Ecto neural progenitor cell (in vitro differentiated cells): ENCODE measurements around the gene UBE2D3.
A peak's percentile ranks its signal among the peaks of the same experiment; 100 is the strongest.
"Not testable (repeated sequence)": the region's sequence is repeated elsewhere in the genome, so short reads cannot be mapped to it uniquely, and the experiment has no call there.

Source experiments
- DNase-seq: peaks from one replicate; pipeline ENCODE4 v3.0.0-alpha.2; 2018; ENCODE audit warnings: low spot score

The UBE2D3 gene

GRCh38 chr4:102826890-102827673 lies at the start of gene UBE2D3:
Gene UBE2D3 (minus strand): TSS chr4:102827551. CDS start chr4:102826508, 1,043 bp downstream.
- peak; percentile 97 for DNase-seq

- DNase-seq = no peak
Observed at GRCh38 chr4:102871772-102872171, 44.4 kb upstream of the UBE2D3 start.

GRCh38 chr4:102869569-102870197 lies 42.3 kb upstream of the UBE2D3 start:
- DNase-seq = no peak

- DNase-seq = peak; percentile 95
Observed at GRCh38 chr4:102868781-102869568, 41.6 kb upstream of the UBE2D3 start, which contains the start of gene CISD2. Gene CISD2 (plus strand): TSS chr4:102868992. CDS start chr4:102869085, 93 bp downstream.

GRCh38 chr4:102868153-102868780 lies 40.9 kb upstream of the UBE2D3 start:
- DNase-seq = no peak

- DNase-seq = no peak
Observed at GRCh38 chr4:102867278-102868152, 40.2 kb upstream of the UBE2D3 start.

- DNase-seq = not testable (repeated sequence)
Observed at GRCh38 chr4:102865327-102865726, 38.0 kb upstream of the UBE2D3 start.

GRCh38 chr4:102862747-102863146 lies 35.4 kb upstream of the UBE2D3 start:
- DNase-seq = no peak

GRCh38 chr4:102862016-102862415 lies 34.7 kb upstream of the UBE2D3 start:
- no peak for DNase-seq

- DNase-seq = no peak
Observed at GRCh38 chr4:102860611-102861324, 33.4 kb upstream of the UBE2D3 start.

GRCh38 chr4:102858828-102859464 lies 31.6 kb upstream of the UBE2D3 start:
- DNase-seq = no peak

- DNase-seq = no peak
Observed at GRCh38 chr4:102850370-102850769, 23.0 kb upstream of the UBE2D3 start.

- DNase-seq = no peak
Observed at GRCh38 chr4:102849579-102850104, 22.3 kb upstream of the UBE2D3 start.

- no peak for DNase-seq
Observed at GRCh38 chr4:102847687-102848086, 20.3 kb upstream of the UBE2D3 start.

- no peak for DNase-seq
Observed at GRCh38 chr4:102843938-102844337, 16.6 kb upstream of the UBE2D3 start.

- no peak for DNase-seq
Observed at GRCh38 chr4:102843273-102843672, 15.9 kb upstream of the UBE2D3 start.

GRCh38 chr4:102842367-102842766 lies 15.0 kb upstream of the UBE2D3 start:
- no peak for DNase-seq

GRCh38 chr4:102836596-102836995 lies 9.2 kb upstream of the UBE2D3 start:
- DNase-seq = no peak

GRCh38 chr4:102832667-102833066 lies 5.3 kb upstream of the UBE2D3 start:
- no peak for DNase-seq

GRCh38 chr4:102832105-102832504 lies 4.8 kb upstream of the UBE2D3 start:
- no peak for DNase-seq
